Activated CD4-positive, alpha-beta T cell treated with anti-CD3 and anti-CD28 coated beads, Interleukin-2, amount 10 ng/mL, durations not matched to agents 7 days and 5 days (primary cell): Measurements from ENCODE around the gene ADAMTS9. TPM values are rescaled to one million over a fixed set of nuclear protein-coding genes. Genes with fewer than 3 reads are reported as not detected.

Source experiments
- CTCF ChIA-PET: fragments of 350-600 bp; sonication (Branson Sonifier 250); formaldehyde crosslinking; loops from one replicate; lab custom pipeline; 2021; ENCODE audit warnings: antibody characterized with exemption; lab: Charles Lee
- POLR2A ChIA-PET: fragments of 350-600 bp; sonication (Branson Sonifier 250); formaldehyde crosslinking; loops from one replicate; lab custom pipeline; 2021; ENCODE audit warnings: antibody characterized with exemption; lab: Charles Lee
- DNase-seq: peaks from one replicate; pipeline ENCODE4 v3.0.0-alpha.2; 2020
- H3K27ac Mint-ChIP-seq: one replicate; pipeline ENCODE4 v1.8.0; 2021; ENCODE audit warnings: mild to moderate bottlenecking, moderate library complexity, mixed read lengths
- H3K27me3 Mint-ChIP-seq: one replicate; pipeline ENCODE4 v1.8.0; 2021; ENCODE audit warnings: mixed read lengths
- H3K36me3 Mint-ChIP-seq: one replicate; pipeline ENCODE4 v1.8.0; 2021; ENCODE audit warnings: low read depth, mixed read lengths
- H3K4me1 Mint-ChIP-seq: one replicate; pipeline ENCODE4 v1.8.0; 2021; ENCODE audit warnings: mixed read lengths
- H3K4me3 Mint-ChIP-seq: one replicate; pipeline ENCODE4 v1.8.0; 2021; ENCODE audit warnings: mild to moderate bottlenecking, moderate library complexity, mixed read lengths
- H3K9me3 Mint-ChIP-seq: one replicate; pipeline ENCODE4 v1.8.0; 2021; ENCODE audit warnings: mixed read lengths
- total RNA-seq, 2 experiments: library from RNA; stranded (reverse); gene quantifications; one replicate each; pipeline ENCODE4 v1.2.3, GENCODE V29; 2021

The ADAMTS9 gene
- total RNA-seq, 2 experiments from 2014 or later, result not detected

GRCh38 chr3:64677961-64678716 is 9.7 kb downstream of the ADAMTS9 start:
- H3K27ac Mint-ChIP-seq, result no peak overlapping the region
- H3K4me3 Mint-ChIP-seq, result no peak overlapping the region
- no peaks in the 10 kb centered on the region for H3K9me3 Mint-ChIP-seq
- ChIA-PET POLR2A (no interaction called here), CTCF (no interaction called here)
- DNase-seq, result no peak
- H3K36me3 Mint-ChIP-seq, result no peaks in the 10 kb centered on the region
- H3K27me3 Mint-ChIP-seq, result no peaks in the 10 kb centered on the region
- H3K4me1 Mint-ChIP-seq, result no peaks in the 10 kb centered on the region

GRCh38 chr3:64676831-64677230 is 11.0 kb downstream of the ADAMTS9 start:
- CTCF ChIA-PET, result no interaction called here
- POLR2A ChIA-PET, result no interaction called here
- no peaks in the 10 kb centered on the region for H3K36me3 Mint-ChIP-seq
- DNase-seq, result no peak
- no peak overlapping the region for H3K27ac Mint-ChIP-seq
- no peaks in the 10 kb centered on the region for H3K4me1 Mint-ChIP-seq
- no peaks in the 10 kb centered on the region for H3K9me3 Mint-ChIP-seq
- H3K4me3 Mint-ChIP-seq, result no peak overlapping the region
- H3K27me3 Mint-ChIP-seq, result no peaks in the 10 kb centered on the region

- Mint-ChIP-seq H3K27me3 (no peaks in the 10 kb centered on the region), H3K36me3 (no peaks in the 10 kb centered on the region), H3K4me3 (no peak overlapping the region), H3K4me1 (no peaks in the 10 kb centered on the region), H3K9me3 (no peaks in the 10 kb centered on the region), H3K27ac (no peak overlapping the region)
- DNase-seq, result no peak
- ChIA-PET CTCF (no interaction called here), POLR2A (no interaction called here)
Observed at GRCh38 chr3:64675687-64676247, 12.0 kb downstream of the ADAMTS9 start.

- H3K27ac Mint-ChIP-seq, result no peak overlapping the region
- ChIA-PET POLR2A (no interaction called here), CTCF (no interaction called here)
- no peaks in the 10 kb centered on the region for H3K27me3 Mint-ChIP-seq
- no peak for DNase-seq
- no peaks in the 10 kb centered on the region for H3K36me3 Mint-ChIP-seq
- H3K4me1 Mint-ChIP-seq, result no peaks in the 10 kb centered on the region
- H3K9me3 Mint-ChIP-seq, result no peaks in the 10 kb centered on the region
- H3K4me3 Mint-ChIP-seq, result no peak overlapping the region
Observed at GRCh38 chr3:64674591-64675076, 13.2 kb downstream of the ADAMTS9 start.

- Mint-ChIP-seq H3K4me3 (no peak overlapping the region), H3K9me3 (no peaks in the 10 kb centered on the region), H3K27me3 (no peaks in the 10 kb centered on the region), H3K27ac (no peak overlapping the region), H3K36me3 (no peaks in the 10 kb centered on the region), H3K4me1 (no peaks in the 10 kb centered on the region)
- ChIA-PET CTCF (no interaction called here), POLR2A (no interaction called here)
- no peak for DNase-seq
Observed at GRCh38 chr3:64673159-64673715, 14.6 kb downstream of the ADAMTS9 start.

GRCh38 chr3:64668582-64669510 is 19.0 kb downstream of the ADAMTS9 start:
- no peaks in the 10 kb centered on the region for H3K9me3 Mint-ChIP-seq
- no peak overlapping the region for H3K4me3 Mint-ChIP-seq
- DNase-seq, result no peak
- no peaks in the 10 kb centered on the region for H3K4me1 Mint-ChIP-seq
- H3K27ac Mint-ChIP-seq, result no peak overlapping the region
- POLR2A ChIA-PET, result no interaction called here
- H3K36me3 Mint-ChIP-seq, result no peaks in the 10 kb centered on the region
- CTCF ChIA-PET, result no interaction called here
- H3K27me3 Mint-ChIP-seq, result no peaks in the 10 kb centered on the region

GRCh38 chr3:64667887-64668581 is 19.8 kb downstream of the ADAMTS9 start:
- Mint-ChIP-seq H3K4me1 (no peaks in the 10 kb centered on the region), H3K36me3 (no peaks in the 10 kb centered on the region), H3K9me3 (no peaks in the 10 kb centered on the region), H3K27ac (no peak overlapping the region), H3K27me3 (no peaks in the 10 kb centered on the region), H3K4me3 (no peak overlapping the region)
- CTCF ChIA-PET, result no interaction called here
- POLR2A ChIA-PET, result no interaction called here
- no peak for DNase-seq

GRCh38 chr3:64667138-64667537 is 20.7 kb downstream of the ADAMTS9 start:
- no peak overlapping the region for H3K27ac Mint-ChIP-seq
- no peaks in the 10 kb centered on the region for H3K36me3 Mint-ChIP-seq
- no peaks in the 10 kb centered on the region for H3K9me3 Mint-ChIP-seq
- ChIA-PET POLR2A (no interaction called here), CTCF (no interaction called here)
- H3K27me3 Mint-ChIP-seq, result no peaks in the 10 kb centered on the region
- DNase-seq, result no peak
- H3K4me3 Mint-ChIP-seq, result no peak overlapping the region
- H3K4me1 Mint-ChIP-seq, result no peaks in the 10 kb centered on the region

GRCh38 chr3:64666171-64666588 is 21.6 kb downstream of the ADAMTS9 start:
- Mint-ChIP-seq H3K27ac (no peak overlapping the region), H3K4me1 (no peaks in the 10 kb centered on the region), H3K36me3 (no peaks in the 10 kb centered on the region), H3K4me3 (no peak overlapping the region), H3K9me3 (no peaks in the 10 kb centered on the region), H3K27me3 (no peaks in the 10 kb centered on the region)
- DNase-seq, result no peak
- ChIA-PET POLR2A (no interaction called here), CTCF (no interaction called here)

- Mint-ChIP-seq H3K4me3 (no peak overlapping the region), H3K27ac (no peak overlapping the region), H3K9me3 (no peaks in the 10 kb centered on the region), H3K36me3 (no peaks in the 10 kb centered on the region), H3K4me1 (no peaks in the 10 kb centered on the region), H3K27me3 (no peaks in the 10 kb centered on the region)
- DNase-seq, result no peak
- ChIA-PET CTCF (no interaction called here), POLR2A (no interaction called here)
Observed at GRCh38 chr3:64664397-64664796, 23.4 kb downstream of the ADAMTS9 start.

- DNase-seq, result no peak
Observed at GRCh38 chr3:64659617-64659978, 28.2 kb downstream of the ADAMTS9 start.

GRCh38 chr3:64658001-64658400 is 29.8 kb downstream of the ADAMTS9 start:
- Mint-ChIP-seq H3K4me3 (no peak overlapping the region), H3K36me3 (no peaks in the 10 kb centered on the region), H3K9me3 (no peaks in the 10 kb centered on the region), H3K27ac (no peak overlapping the region), H3K4me1 (no peaks in the 10 kb centered on the region), H3K27me3 (no peaks in the 10 kb centered on the region)
- no peak for DNase-seq
- POLR2A ChIA-PET, result no interaction called here
- CTCF ChIA-PET, result no interaction called here

More at GRCh38 chr3:64659617-64659978, 28.2 kb downstream of the ADAMTS9 start:
- Mint-ChIP-seq H3K36me3 (no peaks in the 10 kb centered on the region), H3K4me1 (no peaks in the 10 kb centered on the region), H3K9me3 (no peaks in the 10 kb centered on the region), H3K27ac (no peak overlapping the region), H3K4me3 (no peak overlapping the region), H3K27me3 (no peaks in the 10 kb centered on the region)
- CTCF ChIA-PET, result no interaction called here
- POLR2A ChIA-PET, result no interaction called here
